Measurements from ENCODE around the gene NLK.
"Not testable (repeated sequence)": the region's sequence is repeated elsewhere in the genome, so short reads cannot be mapped to it uniquely, and the experiment has no call there.

Gene NLK

GRCh38 chr17:28077140-28077539, 34.7 kb downstream of the NLK start:
- peaks cover 67% of the 10 kb centered on the region for H3K4me1 Mint-ChIP-seq
- not testable (repeated sequence) for ATAC-seq, H3K4me3 Mint-ChIP-seq, H3K27me3 Mint-ChIP-seq, H3K9me3 Mint-ChIP-seq, DNase-seq
- H3K27ac Mint-ChIP-seq: peak overlapping the region in 1 of 2 donors; percentile 66

GRCh38 chr17:28078341-28079229, 36.1 kb downstream of the NLK start:
- peak overlapping the region in 1 of 2 donors; percentile 69 for H3K27ac Mint-ChIP-seq
- no peak for DNase-seq
- peak overlapping the region in 1 of 2 donors; percentile 5 for H3K4me3 Mint-ChIP-seq
- no peaks in the 10 kb centered on the region for H3K27me3 Mint-ChIP-seq
- H3K4me1 Mint-ChIP-seq: peaks cover 52% of the 10 kb centered on the region
- no peak for ATAC-seq
- no peaks in the 10 kb centered on the region for H3K9me3 Mint-ChIP-seq

GRCh38 chr17:28081467-28081866, 39.0 kb downstream of the NLK start:
- peaks cover 37% of the 10 kb centered on the region for H3K4me1 Mint-ChIP-seq
- no peaks in the 10 kb centered on the region for H3K27me3 Mint-ChIP-seq

GRCh38 chr17:28085766-28086165, 43.3 kb downstream of the NLK start:
- DNase-seq: no peak
- Mint-ChIP-seq H3K4me3 (no peak overlapping the region), H3K27me3 (no peaks in the 10 kb centered on the region), H3K27ac (peak overlapping the region in 1 of 2 donors; percentile 54), H3K4me1 (peaks cover 15% of the 10 kb centered on the region), H3K9me3 (no peaks in the 10 kb centered on the region)
- no peak for ATAC-seq

More at GRCh38 chr17:28081467-28081866, 39.0 kb downstream of the NLK start:
- no peak overlapping the region for H3K4me3 Mint-ChIP-seq
- no peak overlapping the region for H3K27ac Mint-ChIP-seq
- H3K9me3 Mint-ChIP-seq: no peaks in the 10 kb centered on the region
- ATAC-seq: no peak
- no peak for DNase-seq

- Mint-ChIP-seq H3K27me3 (no peaks in the 10 kb centered on the region), H3K9me3 (no peaks in the 10 kb centered on the region), H3K4me3 (no peak overlapping the region), H3K27ac (no peak overlapping the region), H3K4me1 (peaks cover 15% of the 10 kb centered on the region)
- DNase-seq: no peak
- no peak for ATAC-seq
These were observed 44.0 kb downstream of the NLK start for GRCh38 chr17:28086519-28086918.

GRCh38 chr17:28087743-28088142, 45.3 kb downstream of the NLK start:
- no peaks in the 10 kb centered on the region for H3K27me3 Mint-ChIP-seq
- DNase-seq: no peak
- no peak for ATAC-seq
- peaks cover 15% of the 10 kb centered on the region for H3K4me1 Mint-ChIP-seq
- H3K4me3 Mint-ChIP-seq: no peak overlapping the region
- H3K9me3 Mint-ChIP-seq: no peaks in the 10 kb centered on the region
- H3K27ac Mint-ChIP-seq: no peak overlapping the region

- peaks cover 5% of the 10 kb centered on the region for H3K4me1 Mint-ChIP-seq
- no peaks in the 10 kb centered on the region for H3K27me3 Mint-ChIP-seq
- ATAC-seq (no peak), DNase-seq (no peak)
- H3K4me3 Mint-ChIP-seq: no peak overlapping the region
- H3K27ac Mint-ChIP-seq: no peak overlapping the region
- H3K9me3 Mint-ChIP-seq: no peaks in the 10 kb centered on the region
These were observed 48.1 kb downstream of the NLK start for GRCh38 chr17:28090551-28090950.

GRCh38 chr17:28092088-28092487, 49.6 kb downstream of the NLK start:
- H3K4me1 Mint-ChIP-seq: peaks cover 5% of the 10 kb centered on the region

GRCh38 chr17:28093999-28094716, 51.7 kb downstream of the NLK start:
- no peak for ATAC-seq
- no peak overlapping the region for H3K27ac Mint-ChIP-seq
- H3K4me3 Mint-ChIP-seq: no peak overlapping the region
- H3K27me3 Mint-ChIP-seq: no peaks in the 10 kb centered on the region
- no peak for DNase-seq
- H3K4me1 Mint-ChIP-seq: peaks cover 5% of the 10 kb centered on the region
- no peaks in the 10 kb centered on the region for H3K9me3 Mint-ChIP-seq

More at GRCh38 chr17:28092088-28092487, 49.6 kb downstream of the NLK start:
- no peak for DNase-seq
- no peak overlapping the region for H3K27ac Mint-ChIP-seq
- no peak overlapping the region for H3K4me3 Mint-ChIP-seq
- ATAC-seq: no peak
- H3K27me3 Mint-ChIP-seq: no peaks in the 10 kb centered on the region
- H3K9me3 Mint-ChIP-seq: no peaks in the 10 kb centered on the region

- H3K9me3 Mint-ChIP-seq: no peaks in the 10 kb centered on the region
- H3K4me3 Mint-ChIP-seq: no peak overlapping the region
- ATAC-seq: no peak
- H3K27ac Mint-ChIP-seq: no peak overlapping the region
- DNase-seq: no peak
- H3K27me3 Mint-ChIP-seq: no peaks in the 10 kb centered on the region
- no peaks in the 10 kb centered on the region for H3K4me1 Mint-ChIP-seq
These were observed 54.3 kb downstream of the NLK start for GRCh38 chr17:28096756-28097155.

GRCh38 chr17:28097254-28097653, 54.8 kb downstream of the NLK start:
- ATAC-seq (no peak), DNase-seq (no peak)
- Mint-ChIP-seq H3K27me3 (no peaks in the 10 kb centered on the region), H3K4me3 (no peak overlapping the region), H3K4me1 (no peaks in the 10 kb centered on the region), H3K27ac (no peak overlapping the region), H3K9me3 (no peaks in the 10 kb centered on the region)

GRCh38 chr17:28097901-28098300, 55.4 kb downstream of the NLK start:
- ATAC-seq (no peak), DNase-seq (no peak)
- H3K9me3 Mint-ChIP-seq: no peaks in the 10 kb centered on the region
- no peaks in the 10 kb centered on the region for H3K27me3 Mint-ChIP-seq
- no peaks in the 10 kb centered on the region for H3K4me1 Mint-ChIP-seq
- H3K27ac Mint-ChIP-seq: no peak overlapping the region
- H3K4me3 Mint-ChIP-seq: no peak overlapping the region

GRCh38 chr17:28098591-28098990, 56.1 kb downstream of the NLK start:
- DNase-seq, H3K4me3 Mint-ChIP-seq, H3K27me3 Mint-ChIP-seq, H3K27ac Mint-ChIP-seq, ATAC-seq, H3K9me3 Mint-ChIP-seq, H3K4me1 Mint-ChIP-seq: not testable (repeated sequence)

- H3K27me3 Mint-ChIP-seq: no peaks in the 10 kb centered on the region
- no peak for ATAC-seq
- no peak overlapping the region for H3K4me3 Mint-ChIP-seq
- H3K4me1 Mint-ChIP-seq: no peaks in the 10 kb centered on the region
- no peak for DNase-seq
- no peaks in the 10 kb centered on the region for H3K9me3 Mint-ChIP-seq
- H3K27ac Mint-ChIP-seq: no peak overlapping the region
These were observed 57.8 kb downstream of the NLK start for GRCh38 chr17:28100251-28100650.

- Mint-ChIP-seq H3K27ac (no peak overlapping the region), H3K27me3 (no peaks in the 10 kb centered on the region), H3K4me3 (no peak overlapping the region), H3K4me1 (no peaks in the 10 kb centered on the region), H3K9me3 (no peaks in the 10 kb centered on the region)
- ATAC-seq (no peak), DNase-seq (no peak)
These were observed 58.5 kb downstream of the NLK start for GRCh38 chr17:28100936-28101335.

- H3K27ac Mint-ChIP-seq: no peak overlapping the region
- H3K27me3 Mint-ChIP-seq: no peaks in the 10 kb centered on the region
- no peak for ATAC-seq
- no peak for DNase-seq
- no peaks in the 10 kb centered on the region for H3K9me3 Mint-ChIP-seq
- no peak overlapping the region for H3K4me3 Mint-ChIP-seq
- no peaks in the 10 kb centered on the region for H3K4me1 Mint-ChIP-seq
These were observed 59.4 kb downstream of the NLK start for GRCh38 chr17:28101919-28102318.
